Keratinocyte (primary cell): ENCODE data around the gene KSR2. TPM values are rescaled to one million over a fixed set of nuclear protein-coding genes. Genes with fewer than 3 reads are reported as not detected.

Experiments
- DNase-seq: peaks from one replicate; pipeline ENCODE4 v3.0.0-alpha.2; 2011; ENCODE audit warnings: low read depth, missing footprints, low spot score
- FAIRE-seq: peaks from 2 replicates; lab custom pipeline; 2011; peaks lifted over from hg19 to GRCh38; lab: Jason Lieb, UNC
- H2AFZ ChIP-seq: 2 replicates; pipeline ENCODE4 v1.6.0; 2012; ENCODE audit warnings: low read length, control low read depth, inconsistent platforms; ENCODE audit not compliant: control insufficient read depth
- H3K27ac ChIP-seq: 2 replicates; pipeline ENCODE4 v1.5.1; 2011; ENCODE audit warnings: low read length; ENCODE audit not compliant: control insufficient read depth, insufficient read depth
- H3K27me3 ChIP-seq: 3 replicates; pipeline ENCODE4 v1.6.0; 2011; ENCODE audit warnings: low read length; ENCODE audit not compliant: control insufficient read depth, insufficient read depth; ENCODE audit errors: extremely low read depth
- H3K36me3 ChIP-seq, 2 experiments: 2 replicates in 1 of 2; 3 replicates in 1 of 2; pipeline ENCODE4 v1.5.1; 2011; ENCODE audit warnings: low read length in 2 of 2, mild to moderate bottlenecking in 1 of 2; ENCODE audit not compliant: control insufficient read depth in 2 of 2, insufficient read depth in 2 of 2; ENCODE audit errors: extremely low read depth in 1 of 2
- H3K4me1 ChIP-seq: 3 replicates; pipeline ENCODE4 v1.5.1; 2011; ENCODE audit warnings: low read length; ENCODE audit not compliant: control insufficient read depth, insufficient read depth; ENCODE audit errors: extremely low read depth
- H3K4me2 ChIP-seq: 3 replicates; pipeline ENCODE4 v1.6.0; 2011; ENCODE audit warnings: low read depth, low read length; ENCODE audit not compliant: control insufficient read depth, insufficient read depth; ENCODE audit errors: extremely low read depth
- H3K4me3 ChIP-seq, 3 experiments: fragments of 200-600 bp in 1 of 3; sonication (generic) in 1 of 3; 2 replicates in 2 of 3; 3 replicates in 1 of 3; pipeline ENCODE4 v1.5.1; 2011 to 2016; ENCODE audit warnings: low read length in 3 of 3, mild to moderate bottlenecking in 3 of 3, control low read depth in 2 of 3, inconsistent platforms in 1 of 3, low read depth in 1 of 3, mixed read lengths in 1 of 3, mixed run types in 1 of 3, moderate library complexity in 1 of 3; ENCODE audit not compliant: control insufficient read depth in 2 of 3, insufficient read depth in 2 of 3; ENCODE audit errors: extremely low read depth in 1 of 3
- H3K79me2 ChIP-seq: 2 replicates; pipeline ENCODE4 v1.6.0; 2012; ENCODE audit warnings: low read length; ENCODE audit not compliant: control insufficient read depth, insufficient read depth
- H3K9ac ChIP-seq: 3 replicates; pipeline ENCODE4 v1.6.0; 2011; ENCODE audit warnings: low read length; ENCODE audit not compliant: control insufficient read depth, insufficient read depth; ENCODE audit errors: extremely low read depth
- H3K9me1 ChIP-seq: 3 replicates; pipeline ENCODE4 v1.6.0; 2011; ENCODE audit warnings: low read length; ENCODE audit not compliant: control insufficient read depth, insufficient read depth; ENCODE audit errors: extremely low read depth
- H3K9me3 ChIP-seq: 2 replicates; pipeline ENCODE4 v1.5.1; 2012; ENCODE audit warnings: low read depth, low read length; ENCODE audit not compliant: control insufficient read depth
- H4K20me1 ChIP-seq: 3 replicates; pipeline ENCODE4 v1.6.0; 2011; ENCODE audit warnings: low read length; ENCODE audit not compliant: control insufficient read depth, insufficient read depth; ENCODE audit errors: extremely low read depth
- CTCF ChIP-seq, 3 experiments: IDR thresholded peaks in 1 of 3; conservative IDR thresholded peaks in 1 of 3; optimal IDR thresholded peaks in 1 of 3; 2 replicates in 2 of 3; 3 replicates in 1 of 3; pipeline versions ENCODE3 to v1.5.1; 2011; ENCODE audit warnings: low read length in 3 of 3, mild to moderate bottlenecking in 3 of 3, moderate library complexity in 2 of 3, control low read depth in 1 of 3, inconsistent platforms in 1 of 3; ENCODE audit not compliant: insufficient read depth in 2 of 3; ENCODE audit errors: extremely low read depth in 1 of 3
- EZH2 ChIP-seq: IDR thresholded peaks from one replicate; pipeline ENCODE4 v1.6.1; 2012; ENCODE audit warnings: inconsistent platforms, mild to moderate bottlenecking, low read length, moderate library complexity
- dilution Hi-C: fragments of 300-500 bp; cut with MboI; formaldehyde crosslinking; loops from one replicate; pipeline ENCODE4 v1.7.0; 2020; ENCODE audit warnings: low sequenced_read_pairs; ENCODE audit not compliant: extremely low pct_ligation_motif_present
- polyA plus RNA-seq, 5 experiments: library from polyadenylated mRNA; depleted of rRNA in 3 of 5; stranded (reverse) in 3 of 5; stranded (forward) in 1 of 5; unstranded in 1 of 5; fragments of >200 nt; gene quantifications; 1 replicate in 1 of 5; 2 replicates in 3 of 5; 3 replicates in 1 of 5; pipeline versions ENCODE4 v1.2.1 to v1.2.3, GENCODE V29; 2011 to 2012; ENCODE audit warnings: missing spikeins in 2 of 5, low read depth in 1 of 5, low replicate concordance in 1 of 5

The KSR2 gene
- polyA plus RNA-seq, 1 donor (not counting 4 experiments of a cell fraction or from before 2014, with no cell fraction given): 0.01 TPM

- Histone ChIP-seq H2AFZ (no peak overlapping the region), H3K9ac (no peak overlapping the region), H3K79me2 (no peaks in the 10 kb centered on the region), H3K9me1 (no peaks in the 10 kb centered on the region), H3K4me2 (no peak overlapping the region), H3K27me3 (no peaks in the 10 kb centered on the region), H3K27ac (no peak overlapping the region), H3K4me3 (no peak overlapping the region), H3K4me1 (peaks cover 2% of the 10 kb centered on the region), H3K36me3 (no peaks in the 10 kb centered on the region), H4K20me1 (no peaks in the 10 kb centered on the region), H3K9me3 (no peaks in the 10 kb centered on the region)
- DNase-seq (peak; percentile 5), FAIRE-seq (peak; percentile 46)
- dilution Hi-C loops: no loop called here
- TF ChIP-seq EZH2 (no peak), CTCF (optimal IDR thresholded peaks at IDR 0.05 in 1 of 3, IDR thresholded peaks at IDR 0.05 in 1 of 3, conservative IDR thresholded peaks at IDR 0.05 in 1 of 3; ENCODE audit: extremely low read depth in 1 of 3, insufficient read depth in 2 of 3, low read length in 3 of 3) (no peak)
Observed at GRCh38 chr12:117622741-117623140, 346.0 kb downstream of the KSR2 start.

- FAIRE-seq: no peak
Observed at GRCh38 chr12:117622087-117622486, 346.7 kb downstream of the KSR2 start.

More at GRCh38 chr12:117622087-117622486, 346.7 kb downstream of the KSR2 start:
- no peak overlapping the region for H3K4me3 ChIP-seq
- peaks cover 2% of the 10 kb centered on the region for H3K4me1 ChIP-seq
- H3K4me2 ChIP-seq: no peak overlapping the region
- TF ChIP-seq CTCF (optimal IDR thresholded peaks at IDR 0.05 in 1 of 3, IDR thresholded peaks at IDR 0.05 in 1 of 3, conservative IDR thresholded peaks at IDR 0.05 in 1 of 3; ENCODE audit: extremely low read depth in 1 of 3, insufficient read depth in 2 of 3, low read length in 3 of 3) (no peak), EZH2 (no peak)
- dilution Hi-C loops: no loop called here
- no peak for DNase-seq
- H3K27me3 ChIP-seq: no peaks in the 10 kb centered on the region
- H2AFZ ChIP-seq: no peak overlapping the region
- no peaks in the 10 kb centered on the region for H3K79me2 ChIP-seq
- H3K9me3 ChIP-seq: no peaks in the 10 kb centered on the region
- no peaks in the 10 kb centered on the region for H3K36me3 ChIP-seq
- no peak overlapping the region for H3K9ac ChIP-seq
- H3K27ac ChIP-seq: no peak overlapping the region
- H4K20me1 ChIP-seq: no peaks in the 10 kb centered on the region
- no peaks in the 10 kb centered on the region for H3K9me1 ChIP-seq
